HFFc6 (cell line): Measurements from ENCODE around the gene LAMA2. TPM values are rescaled to one million over a fixed set of nuclear protein-coding genes. Genes with fewer than 3 reads are reported as not detected.

Experiments
- DNase-seq: peaks from one replicate; pipeline ENCODE4 v3.0.0-alpha.2; 2018
- H3K27ac Mint-ChIP-seq: 2 replicates; pipeline ENCODE4 v1.8.0; 2020; ENCODE audit warnings: mild to moderate bottlenecking, mixed read lengths
- H3K27me3 Mint-ChIP-seq: 2 replicates; pipeline ENCODE4 v1.8.0; 2021; ENCODE audit warnings: mild to moderate bottlenecking, moderate library complexity, mixed read lengths; ENCODE audit not compliant: insufficient read depth
- H3K36me3 Mint-ChIP-seq: 2 replicates; pipeline ENCODE4 v1.8.0; 2021; ENCODE audit warnings: low read depth, mixed read lengths
- H3K4me1 Mint-ChIP-seq: 2 replicates; pipeline ENCODE4 v1.8.0; 2020; ENCODE audit warnings: low read depth, mixed read lengths
- H3K4me3 Mint-ChIP-seq: 2 replicates; pipeline ENCODE4 v1.8.0; 2020; ENCODE audit warnings: mild to moderate bottlenecking, moderate library complexity, mixed read lengths
- H3K9me3 Mint-ChIP-seq: 2 replicates; pipeline ENCODE4 v1.8.0; 2020; ENCODE audit warnings: mild to moderate bottlenecking, mixed read lengths
- total RNA-seq, 6 experiments: library from RNA; stranded (reverse); fragmentation: NEBNext Ultra II Directional; extraction: Animal tissue kit (Norgen Biotek cat#: 25700); gene quantifications; 2 replicates in 1 of 6; 3 replicates in 5 of 6; pipeline ENCODE4 v1.2.3, GENCODE V29; 2021
- TF ChIP-seq, protein P1 (sequence below): fragments of 200-600 bp; sonication (generic); IDR thresholded peaks from 2 replicates; pipeline ENCODE4 v1.5.0; 2021; ENCODE audit warnings: antibody characterized with exemption, mild to moderate bottlenecking

The LAMA2 gene
- total RNA-seq, 6 experiments from 2014 or later = 8.2 to 14.3 (median 10.5) TPM

DNA sequence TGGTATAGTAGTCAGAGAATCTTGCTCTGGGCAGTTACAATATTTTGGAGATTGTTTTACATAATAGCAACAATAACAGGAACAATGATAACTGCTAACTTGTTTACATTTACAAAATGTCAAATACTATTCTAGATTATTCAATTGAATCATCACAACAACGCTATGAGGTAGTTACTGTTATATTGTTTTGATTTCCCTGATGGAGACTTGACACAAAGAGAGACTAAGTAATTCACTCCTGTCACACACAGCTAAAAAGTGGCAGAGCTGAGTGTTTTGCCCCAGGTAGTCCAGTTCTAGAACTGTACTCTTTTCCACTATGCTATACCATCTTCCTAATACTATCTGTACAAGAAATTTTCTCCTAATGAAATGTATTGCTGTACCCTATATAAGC lies 356.1 kb downstream of the LAMA2 start:
- H3K4me1 Mint-ChIP-seq = no peaks in the 10 kb centered on the region; the same call in 1 of the 2 replicates
- no peak overlapping the region for H3K4me3 Mint-ChIP-seq
- TF ChIP-seq, protein P1, sequence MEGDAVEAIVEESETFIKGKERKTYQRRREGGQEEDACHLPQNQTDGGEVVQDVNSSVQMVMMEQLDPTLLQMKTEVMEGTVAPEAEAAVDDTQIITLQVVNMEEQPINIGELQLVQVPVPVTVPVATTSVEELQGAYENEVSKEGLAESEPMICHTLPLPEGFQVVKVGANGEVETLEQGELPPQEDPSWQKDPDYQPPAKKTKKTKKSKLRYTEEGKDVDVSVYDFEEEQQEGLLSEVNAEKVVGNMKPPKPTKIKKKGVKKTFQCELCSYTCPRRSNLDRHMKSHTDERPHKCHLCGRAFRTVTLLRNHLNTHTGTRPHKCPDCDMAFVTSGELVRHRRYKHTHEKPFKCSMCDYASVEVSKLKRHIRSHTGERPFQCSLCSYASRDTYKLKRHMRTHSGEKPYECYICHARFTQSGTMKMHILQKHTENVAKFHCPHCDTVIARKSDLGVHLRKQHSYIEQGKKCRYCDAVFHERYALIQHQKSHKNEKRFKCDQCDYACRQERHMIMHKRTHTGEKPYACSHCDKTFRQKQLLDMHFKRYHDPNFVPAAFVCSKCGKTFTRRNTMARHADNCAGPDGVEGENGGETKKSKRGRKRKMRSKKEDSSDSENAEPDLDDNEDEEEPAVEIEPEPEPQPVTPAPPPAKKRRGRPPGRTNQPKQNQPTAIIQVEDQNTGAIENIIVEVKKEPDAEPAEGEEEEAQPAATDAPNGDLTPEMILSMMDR = no peak
- no peak overlapping the region for H3K27ac Mint-ChIP-seq
- DNase-seq = no peak
- H3K27me3 Mint-ChIP-seq = peaks cover 1% of the 10 kb centered on the region; the same call in 1 of the 2 replicates
- no peaks in the 10 kb centered on the region for H3K9me3 Mint-ChIP-seq
- no peaks in the 10 kb centered on the region for H3K36me3 Mint-ChIP-seq

DNA sequence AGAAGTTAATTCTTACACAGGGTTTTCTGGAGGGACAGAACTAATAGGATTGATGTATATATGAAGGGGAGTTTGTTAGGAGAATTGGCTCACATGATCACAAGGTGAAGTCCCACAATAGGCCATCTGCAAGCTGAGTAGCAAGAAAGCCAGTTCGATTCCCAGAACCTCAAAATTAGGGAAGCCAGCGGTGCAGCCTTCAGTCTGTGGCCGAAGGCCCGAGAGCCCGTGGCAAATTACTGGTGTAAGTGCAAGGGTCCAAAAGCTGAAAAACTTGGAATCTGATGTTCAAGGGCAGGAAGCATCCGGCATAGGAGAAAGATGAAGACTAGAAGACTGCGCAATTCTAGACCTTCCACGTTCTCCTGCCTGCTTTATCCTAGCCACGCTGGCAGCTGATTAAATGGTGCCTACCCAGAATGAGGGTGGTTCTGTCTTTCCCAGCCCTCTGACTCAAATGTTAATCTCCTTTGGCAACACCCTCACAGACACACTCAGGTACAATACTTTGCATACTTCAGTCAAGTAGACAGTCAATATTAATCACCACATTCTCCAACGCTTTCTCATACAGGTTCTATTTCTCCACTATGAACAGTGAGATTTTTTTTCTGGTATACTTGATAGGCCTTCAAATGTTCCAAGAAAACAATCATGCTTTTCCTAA lies 357.0 kb downstream of the LAMA2 start:
- no peak overlapping the region for H3K4me3 Mint-ChIP-seq
- no peak for DNase-seq
- H3K36me3 Mint-ChIP-seq = no peaks in the 10 kb centered on the region
- H3K27ac Mint-ChIP-seq = no peak overlapping the region
- H3K27me3 Mint-ChIP-seq = peaks cover 1% of the 10 kb centered on the region; the same call in 1 of the 2 replicates
- TF ChIP-seq, protein P1 = no peak
- no peaks in the 10 kb centered on the region for H3K9me3 Mint-ChIP-seq
- no peaks in the 10 kb centered on the region; the same call in 1 of the 2 replicates for H3K4me1 Mint-ChIP-seq

GRCh38 chr6:129240492-129240853 lies 357.5 kb downstream of the LAMA2 start:
- no peaks in the 10 kb centered on the region for H3K36me3 Mint-ChIP-seq
- H3K4me1 Mint-ChIP-seq = no peaks in the 10 kb centered on the region; the same call in 1 of the 2 replicates
- TF ChIP-seq, protein P1 = no peak
- no peaks in the 10 kb centered on the region for H3K9me3 Mint-ChIP-seq
- no peak overlapping the region for H3K4me3 Mint-ChIP-seq
- no peak overlapping the region for H3K27ac Mint-ChIP-seq
- no peak for DNase-seq
- peaks cover 1% of the 10 kb centered on the region; the same call in 1 of the 2 replicates for H3K27me3 Mint-ChIP-seq

GRCh38 chr6:129242546-129242945 lies 359.6 kb downstream of the LAMA2 start:
- H3K27me3 Mint-ChIP-seq = peaks cover 1% of the 10 kb centered on the region; the same call in 1 of the 2 replicates
- H3K4me3 Mint-ChIP-seq = no peak overlapping the region
- TF ChIP-seq, protein P1 = no peak
- H3K9me3 Mint-ChIP-seq = no peaks in the 10 kb centered on the region
- no peak overlapping the region for H3K27ac Mint-ChIP-seq
- no peaks in the 10 kb centered on the region for H3K36me3 Mint-ChIP-seq
- peaks cover 6% of the 10 kb centered on the region; the same call in 1 of the 2 replicates for H3K4me1 Mint-ChIP-seq
- no peak for DNase-seq

GRCh38 chr6:129243377-129243776 lies 360.4 kb downstream of the LAMA2 start:
- Mint-ChIP-seq H3K27me3 (peaks cover 1% of the 10 kb centered on the region; the same call in 1 of the 2 replicates), H3K4me1 (peaks cover 6% of the 10 kb centered on the region; the same call in 1 of the 2 replicates), H3K27ac (no peak overlapping the region), H3K9me3 (no peaks in the 10 kb centered on the region), H3K36me3 (no peaks in the 10 kb centered on the region), H3K4me3 (no peak overlapping the region)
- no peak for DNase-seq
- TF ChIP-seq, protein P1 = no peak
